ENCODE results near the gene SLC2A9. TPM values are rescaled to one million over a fixed set of nuclear protein-coding genes. Genes with fewer than 3 reads are reported as not detected.

The SLC2A9 gene
- polyA plus RNA-seq, 1 donor from 2014 or later: not detected

DNA sequence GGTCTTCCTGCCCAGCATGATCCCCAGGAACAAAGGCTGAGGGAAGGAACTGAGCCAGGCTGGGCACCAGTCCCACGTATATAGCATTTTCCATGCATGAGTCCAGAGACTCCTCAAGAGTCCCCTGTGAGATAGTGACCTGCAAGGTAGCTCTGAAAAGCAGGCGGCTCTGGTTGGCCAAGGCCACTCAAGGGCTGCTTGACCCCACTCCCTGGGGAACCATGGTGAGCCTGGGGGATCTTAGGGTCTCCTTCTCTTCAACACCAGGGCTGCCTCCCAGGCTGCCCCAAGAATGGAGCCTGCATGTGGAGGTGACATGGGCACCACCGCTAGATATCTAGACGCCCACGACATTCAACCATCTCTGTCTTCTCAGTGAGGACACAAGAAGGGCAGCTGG lies 79.2 kb downstream of the SLC2A9 start:
- H3F3A ChIP-seq (ENCODE audit: insufficient read depth, low read length, poor library complexity, severe bottlenecking): no peaks in the 10 kb centered on the region
- no peak for TF ChIP-seq EP300 (conservative IDR thresholded peaks at IDR 0.05; ENCODE audit: poor library complexity, severe bottlenecking)
- no peak for TF ChIP-seq EZH2 (IDR thresholded peaks at IDR 0.05; ENCODE audit: borderline replicate concordance, insufficient read depth, low read length, poor library complexity, severe bottlenecking)
- TF ChIP-seq, protein P1, sequence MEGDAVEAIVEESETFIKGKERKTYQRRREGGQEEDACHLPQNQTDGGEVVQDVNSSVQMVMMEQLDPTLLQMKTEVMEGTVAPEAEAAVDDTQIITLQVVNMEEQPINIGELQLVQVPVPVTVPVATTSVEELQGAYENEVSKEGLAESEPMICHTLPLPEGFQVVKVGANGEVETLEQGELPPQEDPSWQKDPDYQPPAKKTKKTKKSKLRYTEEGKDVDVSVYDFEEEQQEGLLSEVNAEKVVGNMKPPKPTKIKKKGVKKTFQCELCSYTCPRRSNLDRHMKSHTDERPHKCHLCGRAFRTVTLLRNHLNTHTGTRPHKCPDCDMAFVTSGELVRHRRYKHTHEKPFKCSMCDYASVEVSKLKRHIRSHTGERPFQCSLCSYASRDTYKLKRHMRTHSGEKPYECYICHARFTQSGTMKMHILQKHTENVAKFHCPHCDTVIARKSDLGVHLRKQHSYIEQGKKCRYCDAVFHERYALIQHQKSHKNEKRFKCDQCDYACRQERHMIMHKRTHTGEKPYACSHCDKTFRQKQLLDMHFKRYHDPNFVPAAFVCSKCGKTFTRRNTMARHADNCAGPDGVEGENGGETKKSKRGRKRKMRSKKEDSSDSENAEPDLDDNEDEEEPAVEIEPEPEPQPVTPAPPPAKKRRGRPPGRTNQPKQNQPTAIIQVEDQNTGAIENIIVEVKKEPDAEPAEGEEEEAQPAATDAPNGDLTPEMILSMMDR (IDR thresholded peaks at IDR 0.05; ENCODE audit: poor library complexity, severe bottlenecking): no peak
- no peak for TF ChIP-seq POLR2AphosphoS5 (IDR thresholded peaks at IDR 0.05)
- no peak for TF ChIP-seq RAD21 (conservative IDR thresholded peaks at IDR 0.05)
- no peak for TF ChIP-seq SMC3 (conservative IDR thresholded peaks at IDR 0.05; ENCODE audit: poor library complexity)
- TF ChIP-seq, protein P2, sequence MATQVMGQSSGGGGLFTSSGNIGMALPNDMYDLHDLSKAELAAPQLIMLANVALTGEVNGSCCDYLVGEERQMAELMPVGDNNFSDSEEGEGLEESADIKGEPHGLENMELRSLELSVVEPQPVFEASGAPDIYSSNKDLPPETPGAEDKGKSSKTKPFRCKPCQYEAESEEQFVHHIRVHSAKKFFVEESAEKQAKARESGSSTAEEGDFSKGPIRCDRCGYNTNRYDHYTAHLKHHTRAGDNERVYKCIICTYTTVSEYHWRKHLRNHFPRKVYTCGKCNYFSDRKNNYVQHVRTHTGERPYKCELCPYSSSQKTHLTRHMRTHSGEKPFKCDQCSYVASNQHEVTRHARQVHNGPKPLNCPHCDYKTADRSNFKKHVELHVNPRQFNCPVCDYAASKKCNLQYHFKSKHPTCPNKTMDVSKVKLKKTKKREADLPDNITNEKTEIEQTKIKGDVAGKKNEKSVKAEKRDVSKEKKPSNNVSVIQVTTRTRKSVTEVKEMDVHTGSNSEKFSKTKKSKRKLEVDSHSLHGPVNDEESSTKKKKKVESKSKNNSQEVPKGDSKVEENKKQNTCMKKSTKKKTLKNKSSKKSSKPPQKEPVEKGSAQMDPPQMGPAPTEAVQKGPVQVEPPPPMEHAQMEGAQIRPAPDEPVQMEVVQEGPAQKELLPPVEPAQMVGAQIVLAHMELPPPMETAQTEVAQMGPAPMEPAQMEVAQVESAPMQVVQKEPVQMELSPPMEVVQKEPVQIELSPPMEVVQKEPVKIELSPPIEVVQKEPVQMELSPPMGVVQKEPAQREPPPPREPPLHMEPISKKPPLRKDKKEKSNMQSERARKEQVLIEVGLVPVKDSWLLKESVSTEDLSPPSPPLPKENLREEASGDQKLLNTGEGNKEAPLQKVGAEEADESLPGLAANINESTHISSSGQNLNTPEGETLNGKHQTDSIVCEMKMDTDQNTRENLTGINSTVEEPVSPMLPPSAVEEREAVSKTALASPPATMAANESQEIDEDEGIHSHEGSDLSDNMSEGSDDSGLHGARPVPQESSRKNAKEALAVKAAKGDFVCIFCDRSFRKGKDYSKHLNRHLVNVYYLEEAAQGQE (IDR thresholded peaks at IDR 0.05; ENCODE audit: borderline replicate concordance): no peak
- no peak overlapping the region for H3K9ac ChIP-seq (ENCODE audit: low read length)

DNA sequence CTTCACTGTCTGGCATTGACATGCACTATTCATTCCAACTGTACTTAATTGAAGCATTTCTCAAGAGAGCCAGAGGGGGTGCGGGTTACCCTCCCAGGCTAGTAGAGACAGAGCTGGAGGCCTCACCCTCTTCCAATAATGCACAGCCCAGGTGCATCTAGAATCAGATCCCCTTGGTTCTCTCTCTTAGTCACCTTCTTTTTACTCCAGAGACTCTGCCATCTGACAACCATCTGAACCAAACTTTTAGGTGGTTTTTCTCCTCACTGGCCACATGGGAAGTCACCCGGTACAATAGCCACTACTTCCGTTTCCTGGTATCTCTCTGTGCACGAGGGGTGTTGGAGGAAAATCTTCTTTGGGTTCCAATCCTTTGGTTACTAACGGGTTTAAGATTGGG lies 81.3 kb downstream of the SLC2A9 start:
- Histone ChIP-seq H3K79me2 (replicated peaks; ENCODE audit: insufficient read depth, low read length) (no peaks in the 10 kb centered on the region), H3K9ac (ENCODE audit: low read length) (no peak overlapping the region), H3K9me2 (ENCODE audit: insufficient read depth, low read length) (no peaks in the 10 kb centered on the region)

More for the DNA sequence above, 79.2 kb downstream of the SLC2A9 start:
- no peak overlapping the region for H3K4me2 ChIP-seq (ENCODE audit: low read length)
- H3K4me3 ChIP-seq (ENCODE audit: low read length): no peak overlapping the region
- no peaks in the 10 kb centered on the region for H4K20me1 ChIP-seq (ENCODE audit: insufficient read depth)
- H3K79me2 ChIP-seq (replicated peaks; ENCODE audit: insufficient read depth, low read length): no peaks in the 10 kb centered on the region
- no peaks in the 10 kb centered on the region for H3K9me3 ChIP-seq (ENCODE audit: low read length)
- H2AFZ ChIP-seq (ENCODE audit: low read depth, low read length): no peak overlapping the region
- H3K27me3 ChIP-seq (ENCODE audit: insufficient read depth, low read depth, low read length): no peaks in the 10 kb centered on the region
- no peak overlapping the region for H3K27ac ChIP-seq (ENCODE audit: low read length)
- H3K9me2 ChIP-seq (ENCODE audit: insufficient read depth, low read length): no peaks in the 10 kb centered on the region
- no peaks in the 10 kb centered on the region for H3K36me3 ChIP-seq (ENCODE audit: insufficient read depth, low read length)

More for the DNA sequence above, 81.3 kb downstream of the SLC2A9 start:
- no peak overlapping the region for H3K27ac ChIP-seq (ENCODE audit: low read length)
- TF ChIP-seq MXI1 (conservative IDR thresholded peaks at IDR 0.05; ENCODE audit: poor library complexity, severe bottlenecking): no peak
- TF ChIP-seq TAF1 (IDR thresholded peaks at IDR 0.05; ENCODE audit: low read depth): no peak
- TF ChIP-seq RAD21 (conservative IDR thresholded peaks at IDR 0.05): no peak
- TF ChIP-seq, protein P1 (IDR thresholded peaks at IDR 0.05; ENCODE audit: poor library complexity, severe bottlenecking): no peak
- TF ChIP-seq, protein P2 (IDR thresholded peaks at IDR 0.05; ENCODE audit: borderline replicate concordance): no peak
- no peak for TF ChIP-seq POLR2AphosphoS5 (IDR thresholded peaks at IDR 0.05)
- TF ChIP-seq EP300 (conservative IDR thresholded peaks at IDR 0.05; ENCODE audit: poor library complexity, severe bottlenecking): no peak
- no peaks in the 10 kb centered on the region for H3K27me3 ChIP-seq (ENCODE audit: insufficient read depth, low read depth, low read length)
- no peaks in the 10 kb centered on the region for H3K9me3 ChIP-seq (ENCODE audit: low read length)
- no peak overlapping the region for H3K4me3 ChIP-seq (ENCODE audit: low read length)
- H3K36me3 ChIP-seq (ENCODE audit: insufficient read depth, low read length): no peaks in the 10 kb centered on the region
- H3K4me2 ChIP-seq (ENCODE audit: low read length): no peak overlapping the region
- no peak overlapping the region for H2AFZ ChIP-seq (ENCODE audit: low read depth, low read length)
- H3F3A ChIP-seq (ENCODE audit: insufficient read depth, low read length, poor library complexity, severe bottlenecking): no peaks in the 10 kb centered on the region
- no peaks in the 10 kb centered on the region for H4K20me1 ChIP-seq (ENCODE audit: insufficient read depth)
